Endothelial cell (in vitro differentiated cells): Measurements from ENCODE around the gene GNA12. TPM values are rescaled to one million over a fixed set of nuclear protein-coding genes. Genes with fewer than 3 reads are reported as not detected.
A peak's percentile ranks its signal among the peaks of the same experiment; 100 is the strongest.

Experiments used
- DNase-seq: peaks from one replicate; pipeline ENCODE4 v3.0.0; 2021; ENCODE audit warnings: low spot score
- H3K27ac Mint-ChIP-seq: one replicate; pipeline ENCODE4 v1.8.0; 2021; ENCODE audit warnings: mixed read lengths, inconsistent platforms; ENCODE audit not compliant: unreplicated experiment
- H3K27me3 Mint-ChIP-seq: one replicate; pipeline ENCODE4 v1.8.0; 2021; ENCODE audit warnings: mild to moderate bottlenecking, moderate library complexity, mixed read lengths, inconsistent platforms; ENCODE audit not compliant: unreplicated experiment
- H3K36me3 Mint-ChIP-seq: one replicate; pipeline ENCODE4 v1.8.0; 2021; ENCODE audit warnings: mild to moderate bottlenecking, low read depth, mixed read lengths, inconsistent platforms; ENCODE audit not compliant: unreplicated experiment
- H3K4me1 Mint-ChIP-seq: one replicate; pipeline ENCODE4 v1.8.0; 2021; ENCODE audit warnings: mild to moderate bottlenecking, mixed read lengths, inconsistent platforms; ENCODE audit not compliant: unreplicated experiment
- H3K4me3 Mint-ChIP-seq: one replicate; pipeline ENCODE4 v1.8.0; 2021; ENCODE audit warnings: mild to moderate bottlenecking, mixed read lengths, inconsistent platforms; ENCODE audit not compliant: unreplicated experiment
- H3K9me3 Mint-ChIP-seq: one replicate; pipeline ENCODE4 v1.8.0; 2021; ENCODE audit warnings: mixed read lengths, inconsistent platforms; ENCODE audit not compliant: unreplicated experiment
- CTCF ChIP-seq: fragments of 200-600 bp; sonication (generic); IDR thresholded peaks from one replicate; pipeline ENCODE4 v1.5.0; 2021; ENCODE audit warnings: antibody characterized with exemption; ENCODE audit not compliant: unreplicated experiment
- total RNA-seq: library from RNA; stranded (reverse); fragmentation: NEBNext Ultra II Directional; extraction: Animal tissue kit (Norgen Biotek cat#: 25700); gene quantifications from one replicate; pipeline ENCODE4 v1.2.1, GENCODE V29; 2021; ENCODE audit not compliant: unreplicated experiment

GNA12 gene
- total RNA-seq, 1 donor from 2014 or later: 105 TPM

DNA sequence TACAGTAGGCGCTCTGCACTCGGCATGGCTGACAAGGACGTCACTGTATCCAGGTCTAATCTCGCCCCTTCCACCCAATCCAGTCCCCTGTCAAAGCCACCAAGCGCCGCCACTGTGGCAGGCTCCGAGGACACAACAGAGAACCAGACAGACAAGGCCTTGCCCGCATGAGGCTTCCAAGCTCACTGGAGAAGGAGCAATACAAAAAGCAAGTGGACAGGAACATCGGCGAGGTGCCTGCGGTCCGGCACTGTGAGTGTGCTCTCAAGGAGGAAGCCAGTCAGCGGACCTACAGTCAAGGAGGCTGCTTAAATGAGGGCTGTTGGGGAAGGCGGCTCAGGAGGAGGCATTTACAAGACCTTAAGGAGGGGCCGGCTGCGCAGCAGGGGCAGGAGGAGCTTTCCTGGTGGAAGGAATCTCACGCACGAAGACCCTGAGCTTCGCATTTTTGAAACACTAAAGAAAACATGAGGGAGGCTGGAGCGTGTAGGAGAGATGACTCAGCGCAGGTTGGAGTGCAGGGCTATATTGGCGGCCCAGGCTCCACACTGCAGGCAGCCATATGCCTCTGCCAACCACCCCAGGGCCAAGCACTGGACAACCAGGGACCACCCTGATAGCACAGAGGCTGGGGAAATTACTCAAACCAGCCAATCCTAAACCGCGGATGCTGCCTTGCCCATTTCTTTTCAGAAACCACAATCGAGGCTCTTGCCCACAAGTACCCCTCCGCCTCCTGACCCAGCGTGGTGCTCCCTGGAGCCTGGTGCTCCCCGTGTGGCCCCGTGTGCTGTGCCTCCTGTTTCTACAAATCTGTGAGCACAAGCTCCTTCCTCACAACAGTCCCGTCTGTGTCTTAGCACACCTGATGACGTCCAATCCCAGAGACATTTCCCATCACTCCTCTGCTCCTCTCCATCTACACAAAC is 28.9 kb downstream of the GNA12 start:
- Mint-ChIP-seq H3K36me3 (peaks cover 32% of the 10 kb centered on the region), H3K27me3 (peaks cover 15% of the 10 kb centered on the region), H3K9me3 (no peaks in the 10 kb centered on the region), H3K4me1 (peaks cover 65% of the 10 kb centered on the region), H3K27ac (peak overlapping the region; percentile 67), H3K4me3 (peak overlapping the region; percentile 23)
- no peak for DNase-seq
- TF ChIP-seq CTCF: no peak

DNA sequence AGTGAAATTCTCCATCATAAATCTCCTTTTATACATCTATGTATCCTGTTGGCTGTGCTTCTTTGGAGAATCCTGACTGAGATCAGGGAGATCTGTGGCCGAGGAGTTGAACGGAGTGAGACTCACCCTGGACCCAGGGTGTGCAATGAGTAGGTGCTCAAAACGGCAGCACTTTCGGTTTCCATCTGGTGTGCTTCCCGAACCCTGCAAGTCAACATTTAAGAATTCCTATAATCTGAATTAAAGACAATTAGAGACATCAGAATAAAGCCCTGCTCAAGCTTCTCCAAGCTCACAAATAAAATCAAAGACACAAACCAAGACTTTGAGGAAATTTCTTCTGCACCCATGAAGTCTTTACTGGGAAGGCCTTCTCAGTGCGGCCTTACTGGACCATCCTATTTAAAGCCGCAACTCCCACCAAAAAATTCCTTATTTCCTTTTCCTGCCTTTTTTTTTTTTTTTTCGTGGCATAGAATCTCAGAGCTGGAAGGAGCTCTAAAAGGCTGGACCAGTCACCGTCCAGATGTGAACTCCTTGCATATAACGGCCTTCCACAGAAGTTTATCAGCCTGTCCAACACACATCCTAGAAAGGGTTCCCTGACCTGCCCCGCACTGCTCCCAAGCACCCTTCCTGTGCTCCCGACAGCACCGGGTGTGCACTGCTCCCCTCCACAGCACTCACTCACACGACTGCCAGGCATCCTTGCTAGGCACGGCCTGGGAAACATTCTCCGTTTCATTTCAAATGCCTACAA is 29.7 kb downstream of the GNA12 start:
- Mint-ChIP-seq H3K4me3 (peak overlapping the region; percentile 23), H3K27ac (peak overlapping the region; percentile 67), H3K27me3 (peaks cover 15% of the 10 kb centered on the region), H3K36me3 (peaks cover 30% of the 10 kb centered on the region), H3K9me3 (no peaks in the 10 kb centered on the region), H3K4me1 (peaks cover 61% of the 10 kb centered on the region)
- DNase-seq: no peak
- no peak for TF ChIP-seq CTCF

DNA sequence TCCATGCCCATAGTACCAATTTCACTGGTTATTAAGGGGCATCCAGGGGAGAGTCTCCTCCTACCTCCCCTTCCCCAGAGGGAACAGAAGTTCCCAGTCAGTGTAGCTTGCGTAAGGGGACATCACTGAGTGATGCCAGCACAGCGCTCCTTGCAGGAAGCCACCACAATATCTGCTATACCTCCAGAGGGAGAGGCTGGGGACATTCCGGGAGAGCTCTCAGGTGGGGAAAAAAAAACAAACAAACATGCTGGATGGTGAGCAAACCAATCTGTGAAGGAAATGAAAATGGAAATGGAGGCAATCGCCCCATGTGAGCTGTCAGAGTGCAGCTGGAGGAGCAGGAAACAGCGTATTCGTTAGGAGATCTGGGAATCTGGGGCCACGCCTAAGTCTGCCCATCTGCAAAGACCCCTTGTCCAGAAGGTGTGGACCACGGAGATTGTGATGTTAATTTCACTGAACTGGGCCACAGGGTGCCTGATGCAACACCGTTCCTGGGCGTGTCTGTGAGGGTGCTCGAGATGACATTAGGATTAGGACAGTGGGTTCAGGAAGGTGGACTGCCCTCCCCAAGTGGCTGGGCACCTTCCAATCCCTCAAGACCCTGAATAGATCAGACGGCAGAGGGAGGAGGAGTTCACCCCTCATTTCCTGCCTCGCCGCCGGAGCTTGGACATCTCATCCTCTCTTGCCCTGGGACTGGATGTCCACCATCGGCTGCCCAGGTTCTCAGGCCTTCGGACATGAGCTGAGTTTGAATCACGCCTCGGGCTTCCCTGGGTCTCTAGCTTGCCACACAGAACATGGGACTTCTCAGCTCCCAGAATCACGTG is 30.5 kb downstream of the GNA12 start:
- H3K9me3 Mint-ChIP-seq: no peaks in the 10 kb centered on the region
- peaks cover 66% of the 10 kb centered on the region for H3K4me1 Mint-ChIP-seq
- DNase-seq: no peak
- H3K27me3 Mint-ChIP-seq: peaks cover 15% of the 10 kb centered on the region
- no peak for TF ChIP-seq CTCF
- peaks cover 37% of the 10 kb centered on the region for H3K36me3 Mint-ChIP-seq
- peak overlapping the region; percentile 68 for H3K4me3 Mint-ChIP-seq
- peak overlapping the region; percentile 28 for H3K27ac Mint-ChIP-seq

- H3K27me3 Mint-ChIP-seq: peaks cover 15% of the 10 kb centered on the region
- TF ChIP-seq CTCF: no peak
- no peak overlapping the region for H3K4me3 Mint-ChIP-seq
- no peak for DNase-seq
- H3K9me3 Mint-ChIP-seq: no peaks in the 10 kb centered on the region
- H3K27ac Mint-ChIP-seq: no peak overlapping the region
- H3K4me1 Mint-ChIP-seq: peaks cover 67% of the 10 kb centered on the region
- peaks cover 37% of the 10 kb centered on the region for H3K36me3 Mint-ChIP-seq
Observed at GRCh38 chr7:2812831-2813230, 31.3 kb downstream of the GNA12 start.
